K562 (cell line): ENCODE data around the gene SLC35F5. TPM values are rescaled to one million over a fixed set of nuclear protein-coding genes. Genes with fewer than 3 reads are reported as not detected.

ENCODE experiments used
- BRCA1 ChIP-seq, 2 experiments: fragments of 450-650 bp in 1 of 2; sonication (generic) in 1 of 2; formaldehyde crosslinking in 1 of 2; IDR thresholded peaks; 2 replicates each; pipeline versions ENCODE4 v1.5.0 to v1.6.1; 2017 to 2020; ENCODE audit warnings: mild to moderate bottlenecking in 1 of 2, missing genetic modification reagents in 1 of 2
- DPF2 ChIP-seq: fragments of 450-650 bp; IDR thresholded peaks from 2 replicates; pipeline ENCODE4 v1.6.1; 2016
- JUND ChIP-seq, 2 experiments: IDR thresholded peaks; 2 replicates in 1 of 2; 3 replicates in 1 of 2; pipeline ENCODE4 v1.6.1; 2011; ENCODE audit warnings: borderline replicate concordance in 2 of 2, low read depth in 2 of 2, low read length in 2 of 2, improper control_type of control experiment in 1 of 2, missing biosample characterization in 1 of 2, missing genetic modification characterization in 1 of 2, missing genetic modification reagents in 1 of 2
- RBM39 ChIP-seq: fragments of 200-400 bp; formaldehyde crosslinking; optimal IDR thresholded peaks from 2 replicates; pipeline ENCODE3; 2018; ENCODE audit warnings: low read depth, low read length
- U2AF1 ChIP-seq: fragments of 200-400 bp; formaldehyde crosslinking; optimal IDR thresholded peaks from 2 replicates; pipeline ENCODE3; 2017; ENCODE audit warnings: mild to moderate bottlenecking, low read depth, low read length, moderate library complexity
- ZNF609 ChIP-seq: sonication (generic); formaldehyde crosslinking; IDR thresholded peaks from 2 replicates; pipeline ENCODE4 v1.8.1; 2023; ENCODE audit warnings: missing genetic modification reagents, mild to moderate bottlenecking, borderline replicate concordance
- ZNF764 ChIP-seq: fragments of 250-450 bp; sonication (Bioruptor Pico); IDR thresholded peaks from 2 replicates; pipeline ENCODE4 v1.4.0; 2020; ENCODE audit warnings: low read depth, mild to moderate bottlenecking, moderate library complexity
- ZSCAN29 ChIP-seq: fragments of 450-650 bp; IDR thresholded peaks from 2 replicates; pipeline ENCODE4 v1.6.1; 2017
- polyA plus RNA-seq, 8 experiments: library from polyadenylated mRNA; depleted of rRNA in 4 of 8; stranded (reverse) in 5 of 8; unstranded in 3 of 8; fragments of >200 nt; fragmentation: Nextera tagmentation in 2 of 8; fragmentation: Illumina TruSeq in 1 of 8; extraction: Ambion mirVana in 2 of 8; extraction: Trizol in 1 of 8; gene quantifications; 2 replicates each; pipeline versions ENCODE4 v1.2.1 to v1.2.3, GENCODE V29; 2011 to 2014; ENCODE audit warnings: inconsistent platforms in 1 of 8, missing spikeins in 1 of 8
- total RNA-seq, 7 experiments: library from RNA; depleted of rRNA in 6 of 7; stranded (reverse); fragments of >200 nt in 6 of 7; fragmentation: Illumina TruSeq in 2 of 7; extraction: Trizol in 2 of 7; gene quantifications; 2 replicates each; pipeline versions ENCODE4 v1.2.1 to v1.2.3, GENCODE V29; 2011 to 2021; ENCODE audit warnings: low replicate concordance in 1 of 7
- TF ChIP-seq, protein P1 (sequence below): sonication (generic); formaldehyde crosslinking; IDR thresholded peaks from 2 replicates; pipeline ENCODE4 v1.8.0; 2022; ENCODE audit warnings: mild to moderate bottlenecking, missing genetic modification reagents, borderline replicate concordance
- TF ChIP-seq, protein P2 (sequence below), 2 experiments: fragments of 200-800 bp in 1 of 2; sonication (Bioruptor generic) in 1 of 2; sonication (generic) in 1 of 2; formaldehyde crosslinking in 1 of 2; IDR thresholded peaks in 1 of 2; conservative IDR thresholded peaks in 1 of 2; 2 replicates each; pipeline versions ENCODE4 v1.5.0 to v1.6.1; 2016 to 2020; ENCODE audit warnings: missing compliant biosample characterization in 1 of 2, missing genetic modification characterization in 1 of 2, missing genetic modification reagents in 1 of 2

The SLC35F5 gene
- total and polyA plus RNA-seq, 9 of the 15 experiments (the other 6 are each of a cell fraction or from before 2014, with no cell fraction given), result 4.9 to 50.7 (median 30.5) TPM

- TF ChIP-seq DPF2 (no peak), ZSCAN29 (no peak), BRCA1 (IDR thresholded peaks at IDR 0.05) (no peak), BRCA1 (CRISPR knock-in tag; IDR thresholded peaks at IDR 0.05) (no peak), JUND (IDR thresholded peaks at IDR 0.05; ENCODE audit: borderline replicate concordance, low read depth, low read length) (no peak), JUND (tag; IDR thresholded peaks at IDR 0.05; ENCODE audit: borderline replicate concordance, low read depth, low read length) (no peak), ZNF609 (CRISPR knock-in tag) (no peak), ZNF764 (CRISPR knock-in tag) (no peak), RBM39 (no peak), U2AF1 (no peak)
- TF ChIP-seq, protein P1, sequence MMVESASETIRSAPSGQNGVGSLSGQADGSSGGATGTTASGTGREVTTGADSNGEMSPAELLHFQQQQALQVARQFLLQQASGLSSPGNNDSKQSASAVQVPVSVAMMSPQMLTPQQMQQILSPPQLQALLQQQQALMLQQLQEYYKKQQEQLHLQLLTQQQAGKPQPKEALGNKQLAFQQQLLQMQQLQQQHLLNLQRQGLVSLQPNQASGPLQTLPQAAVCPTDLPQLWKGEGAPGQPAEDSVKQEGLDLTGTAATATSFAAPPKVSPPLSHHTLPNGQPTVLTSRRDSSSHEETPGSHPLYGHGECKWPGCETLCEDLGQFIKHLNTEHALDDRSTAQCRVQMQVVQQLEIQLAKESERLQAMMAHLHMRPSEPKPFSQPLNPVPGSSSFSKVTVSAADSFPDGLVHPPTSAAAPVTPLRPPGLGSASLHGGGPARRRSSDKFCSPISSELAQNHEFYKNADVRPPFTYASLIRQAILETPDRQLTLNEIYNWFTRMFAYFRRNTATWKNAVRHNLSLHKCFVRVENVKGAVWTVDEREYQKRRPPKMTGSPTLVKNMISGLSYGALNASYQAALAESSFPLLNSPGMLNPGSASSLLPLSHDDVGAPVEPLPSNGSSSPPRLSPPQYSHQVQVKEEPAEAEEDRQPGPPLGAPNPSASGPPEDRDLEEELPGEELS (CRISPR knock-in tag), result no peak
- TF ChIP-seq, protein P2, sequence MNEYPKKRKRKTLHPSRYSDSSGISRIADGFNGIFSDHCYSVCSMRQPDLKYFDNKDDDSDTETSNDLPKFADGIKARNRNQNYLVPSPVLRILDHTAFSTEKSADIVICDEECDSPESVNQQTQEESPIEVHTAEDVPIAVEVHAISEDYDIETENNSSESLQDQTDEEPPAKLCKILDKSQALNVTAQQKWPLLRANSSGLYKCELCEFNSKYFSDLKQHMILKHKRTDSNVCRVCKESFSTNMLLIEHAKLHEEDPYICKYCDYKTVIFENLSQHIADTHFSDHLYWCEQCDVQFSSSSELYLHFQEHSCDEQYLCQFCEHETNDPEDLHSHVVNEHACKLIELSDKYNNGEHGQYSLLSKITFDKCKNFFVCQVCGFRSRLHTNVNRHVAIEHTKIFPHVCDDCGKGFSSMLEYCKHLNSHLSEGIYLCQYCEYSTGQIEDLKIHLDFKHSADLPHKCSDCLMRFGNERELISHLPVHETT (CRISPR knock-in tag; conservative IDR thresholded peaks at IDR 0.05 in 1 of 2, IDR thresholded peaks at IDR 0.05 in 1 of 2), result no peak
- TF ChIP-seq, all 486 proteins: peak for 5
Measured at GRCh38 chr2:113720167-113720566, 36.3 kb downstream of the SLC35F5 start (continued).
